AG10803 (cell line): ENCODE data around the gene OR52A5.
"Not testable (repeated sequence)": the region's sequence is repeated elsewhere in the genome, so short reads cannot be mapped to it uniquely, and the experiment has no call there.

Experiments
- DNase-seq: peaks from one replicate; pipeline ENCODE4 v3.0.0; 2010; ENCODE audit warnings: low read depth
- H3K4me3 ChIP-seq: 2 replicates; pipeline ENCODE4 v1.5.1; 2011; ENCODE audit warnings: mild to moderate bottlenecking, low read length, control low read depth
- TF ChIP-seq, protein P1 (sequence below): conservative IDR thresholded peaks from 2 replicates; pipeline ENCODE4 v1.5.1; 2011; ENCODE audit warnings: mild to moderate bottlenecking, low read length, control low read depth, inconsistent platforms

The OR52A5 gene

GRCh38 chr11:5154657-5155056 is 16.5 kb upstream of the OR52A5 start, which contains the start of gene OR52A1:
OR52A1 (minus strand) TSS chr11:5154757; CDS start chr11:5152369, 2,388 bp downstream.
- H3K4me3 ChIP-seq = no peak within 1 kb of the TSS
- TF ChIP-seq, protein P1, sequence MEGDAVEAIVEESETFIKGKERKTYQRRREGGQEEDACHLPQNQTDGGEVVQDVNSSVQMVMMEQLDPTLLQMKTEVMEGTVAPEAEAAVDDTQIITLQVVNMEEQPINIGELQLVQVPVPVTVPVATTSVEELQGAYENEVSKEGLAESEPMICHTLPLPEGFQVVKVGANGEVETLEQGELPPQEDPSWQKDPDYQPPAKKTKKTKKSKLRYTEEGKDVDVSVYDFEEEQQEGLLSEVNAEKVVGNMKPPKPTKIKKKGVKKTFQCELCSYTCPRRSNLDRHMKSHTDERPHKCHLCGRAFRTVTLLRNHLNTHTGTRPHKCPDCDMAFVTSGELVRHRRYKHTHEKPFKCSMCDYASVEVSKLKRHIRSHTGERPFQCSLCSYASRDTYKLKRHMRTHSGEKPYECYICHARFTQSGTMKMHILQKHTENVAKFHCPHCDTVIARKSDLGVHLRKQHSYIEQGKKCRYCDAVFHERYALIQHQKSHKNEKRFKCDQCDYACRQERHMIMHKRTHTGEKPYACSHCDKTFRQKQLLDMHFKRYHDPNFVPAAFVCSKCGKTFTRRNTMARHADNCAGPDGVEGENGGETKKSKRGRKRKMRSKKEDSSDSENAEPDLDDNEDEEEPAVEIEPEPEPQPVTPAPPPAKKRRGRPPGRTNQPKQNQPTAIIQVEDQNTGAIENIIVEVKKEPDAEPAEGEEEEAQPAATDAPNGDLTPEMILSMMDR = no peak
- DNase-seq = no peak

DNA sequence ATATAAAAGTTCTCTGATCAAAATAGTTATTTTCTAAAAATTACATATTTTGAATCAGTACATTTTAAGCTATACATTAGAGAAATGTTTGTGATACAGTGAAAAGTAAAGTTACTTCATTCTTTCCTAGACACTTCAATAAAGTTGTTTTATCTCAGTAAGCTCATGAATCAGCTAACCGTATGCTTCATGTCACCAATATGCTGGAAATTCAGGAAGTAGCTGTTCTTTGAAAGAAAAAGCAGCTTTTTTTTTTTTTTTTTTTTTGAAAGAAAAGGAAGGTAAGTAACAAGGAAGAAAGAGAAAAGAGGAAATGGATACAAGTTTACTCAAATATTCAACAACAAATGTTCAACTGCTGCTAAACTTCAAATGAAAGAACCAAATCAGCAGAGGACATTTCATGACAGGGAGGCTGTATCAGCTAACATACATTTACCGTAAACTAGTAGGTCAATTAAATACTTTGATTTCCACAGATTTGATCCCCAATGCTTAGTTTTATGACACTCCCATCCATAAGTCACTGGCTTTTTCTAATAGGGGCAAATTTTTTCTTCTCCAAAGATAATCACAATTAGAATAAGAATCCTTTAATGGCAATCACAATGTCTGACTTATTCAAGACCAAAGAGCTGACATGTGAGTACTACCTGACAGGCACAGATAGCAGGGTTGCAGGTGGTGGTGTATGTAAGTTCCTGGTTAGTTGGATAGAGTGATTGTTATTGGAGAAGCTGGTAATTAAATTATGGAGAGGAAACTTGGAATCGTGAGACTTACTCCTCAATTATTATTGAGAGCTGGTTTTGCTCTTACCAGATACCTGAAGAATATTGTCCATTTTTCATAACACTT is 15.6 kb upstream of the OR52A5 start:
- TF ChIP-seq, protein P1 = no peak
- H3K4me3 ChIP-seq = no peak overlapping the region
- no peak for DNase-seq

GRCh38 chr11:5151713-5152153 is 13.6 kb upstream of the OR52A5 start:
- H3K4me3 ChIP-seq = no peak overlapping the region
- TF ChIP-seq, protein P1 = no peak
- no peak for DNase-seq

DNA sequence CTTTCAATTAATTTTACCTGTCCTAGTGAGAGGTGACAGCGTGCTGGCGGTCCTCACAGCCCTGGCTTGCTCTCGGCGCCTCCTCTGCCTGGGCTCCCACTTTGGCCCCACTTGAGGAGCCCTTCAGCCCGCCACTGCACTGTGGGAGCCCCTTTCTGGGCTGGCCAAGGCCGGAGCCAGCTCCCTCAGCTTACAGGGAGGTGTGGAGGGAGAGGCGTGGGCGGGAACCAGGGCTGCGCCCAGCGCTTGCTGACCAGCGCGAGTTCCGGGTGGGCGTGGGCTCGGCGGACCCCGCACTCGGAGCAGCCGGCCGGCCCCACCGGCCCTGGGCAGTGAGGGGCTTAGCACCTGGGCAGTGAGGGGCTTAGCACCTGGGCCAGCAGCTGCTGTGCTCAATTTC is 6.0 kb upstream of the OR52A5 start:
- DNase-seq, H3K4me3 ChIP-seq: not testable (repeated sequence)

DNA sequence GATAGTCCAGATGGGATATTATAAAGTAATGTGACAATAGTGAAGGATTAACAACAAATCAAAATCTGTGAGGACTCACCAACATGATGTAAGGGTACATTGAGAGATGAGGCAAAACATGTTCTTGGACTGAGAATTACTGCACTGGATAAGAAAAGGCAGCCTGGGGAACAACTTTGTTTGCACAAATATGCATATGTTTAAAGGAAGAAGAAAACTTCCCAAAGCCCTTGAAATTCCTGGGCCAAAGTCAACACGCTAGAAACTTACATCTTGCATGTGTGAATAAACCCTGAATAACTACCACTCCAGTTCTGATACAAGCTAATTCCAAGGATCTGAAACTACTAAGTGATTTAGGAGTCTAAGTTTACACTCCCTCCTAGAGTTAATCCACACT is 1.1 kb downstream of the OR52A5 start:
- TF ChIP-seq, protein P1 = no peak
- no peak for DNase-seq
- no peak overlapping the region for H3K4me3 ChIP-seq

DNA sequence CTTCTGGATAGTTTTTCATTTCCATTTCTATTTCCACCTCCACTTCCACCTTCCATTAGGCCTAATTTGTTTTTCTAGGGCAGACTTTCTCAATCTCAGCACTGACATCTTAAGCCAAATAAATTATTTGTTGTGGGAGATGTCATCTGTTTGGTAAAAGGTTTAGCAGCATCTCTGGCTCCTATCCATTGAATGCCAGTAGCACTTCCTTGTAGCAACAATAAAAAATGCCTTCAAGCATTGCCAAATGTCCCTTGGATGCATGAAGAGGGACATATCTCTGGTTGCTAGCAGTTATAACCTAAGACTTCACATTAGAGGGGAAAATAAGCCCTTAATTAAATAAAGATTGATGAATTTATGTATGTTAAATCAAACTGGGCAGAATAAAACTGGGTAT is 1.9 kb downstream of the OR52A5 start:
- TF ChIP-seq, protein P1 = no peak
- no peak for DNase-seq
- H3K4me3 ChIP-seq = no peak overlapping the region

DNA sequence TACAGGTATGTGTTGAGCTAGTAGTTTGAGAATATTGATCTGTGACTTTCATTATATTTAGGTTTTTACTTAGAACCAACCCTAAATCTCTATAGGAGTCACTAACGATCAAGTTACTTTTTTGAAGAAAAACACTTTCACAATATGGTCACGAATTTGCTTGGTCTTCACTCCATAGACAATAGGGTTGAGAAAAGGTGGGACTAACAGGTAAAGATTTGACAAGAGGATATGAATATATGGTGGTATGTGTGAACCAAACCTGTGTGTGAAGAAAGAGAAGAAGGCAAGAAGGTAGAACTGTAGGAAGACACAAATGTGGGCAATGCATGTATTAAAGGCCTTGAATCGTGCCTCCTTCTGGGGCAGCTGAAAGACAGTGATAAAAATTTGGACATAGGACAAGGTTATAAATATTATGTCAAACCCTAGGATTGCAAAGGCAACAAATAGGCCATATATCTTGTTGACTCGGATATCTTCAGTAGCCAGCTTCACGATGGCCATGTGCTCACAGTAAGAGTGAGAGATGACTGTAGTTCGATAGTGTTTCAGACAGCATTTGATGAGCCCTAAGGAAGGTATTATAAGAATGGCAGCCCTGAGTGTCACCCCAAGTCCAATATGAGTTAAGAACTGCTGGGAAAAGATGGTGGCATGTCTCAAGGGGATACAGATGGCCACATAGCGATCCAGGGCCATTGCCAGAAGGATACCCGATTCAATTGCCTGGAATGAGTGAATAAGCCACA is 6.4 kb downstream of the OR52A5 start:
- TF ChIP-seq, protein P1 = no peak
- H3K4me3 ChIP-seq = no peak overlapping the region
- DNase-seq = no peak
